Epithelial cell of esophagus (primary cell): ENCODE measurements around the gene DUSP2.

Experiments used
- DNase-seq: peaks from one replicate; pipeline ENCODE4 v3.0.0; 2010; ENCODE audit warnings: low read depth
- H3K4me3 ChIP-seq: 2 replicates; pipeline ENCODE4 v1.5.1; 2011; ENCODE audit warnings: mild to moderate bottlenecking, low read length, control low read depth
- TF ChIP-seq, protein P1 (sequence below): IDR thresholded peaks from 2 replicates; pipeline ENCODE4 v1.5.1; 2011; ENCODE audit warnings: low read depth, mild to moderate bottlenecking, low read length, control low read depth, inconsistent platforms; ENCODE audit not compliant: insufficient read depth; ENCODE audit errors: missing control alignments

Gene DUSP2

DNA sequence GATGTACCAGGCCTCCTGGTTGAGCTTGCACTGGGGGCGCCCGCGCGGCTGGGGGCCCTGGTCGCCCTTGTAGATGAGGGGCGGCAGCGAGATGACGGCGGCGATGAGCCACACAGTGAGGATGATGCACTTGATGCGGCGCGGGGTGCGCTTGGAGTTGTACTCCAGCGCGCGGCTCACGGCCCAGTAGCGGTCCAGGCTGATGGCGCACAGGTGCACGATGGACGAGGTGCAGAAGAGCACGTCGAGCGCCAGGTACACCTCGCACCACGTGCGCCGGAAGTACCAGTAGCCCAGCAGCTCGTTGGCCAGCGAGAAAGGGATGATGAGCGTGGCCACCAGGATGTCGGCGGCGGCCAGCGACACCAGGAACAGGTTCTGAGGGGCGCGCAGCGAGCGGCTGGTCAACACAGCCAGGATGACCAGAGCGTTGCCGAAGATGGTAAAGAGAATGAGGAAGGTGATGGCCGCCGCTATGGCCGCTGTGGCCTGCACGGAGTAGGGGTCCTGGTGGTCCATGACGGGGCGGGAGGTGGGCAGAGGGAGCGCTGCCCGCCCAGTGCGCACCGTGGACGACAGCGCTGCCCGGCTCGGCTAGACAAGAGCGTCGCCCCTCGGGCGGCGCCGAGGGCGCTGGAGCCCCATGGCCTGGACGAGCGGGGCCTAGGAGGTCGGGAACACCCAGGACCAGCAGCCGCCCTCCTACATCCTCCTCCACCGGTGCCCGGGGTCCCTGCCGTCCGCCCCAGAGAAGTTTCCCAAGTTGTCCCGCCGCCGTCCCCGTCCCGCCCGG lies 29.4 kb downstream of the DUSP2 start:
- DNase-seq: no peak
- H3K4me3 ChIP-seq: no peak overlapping the region

DNA sequence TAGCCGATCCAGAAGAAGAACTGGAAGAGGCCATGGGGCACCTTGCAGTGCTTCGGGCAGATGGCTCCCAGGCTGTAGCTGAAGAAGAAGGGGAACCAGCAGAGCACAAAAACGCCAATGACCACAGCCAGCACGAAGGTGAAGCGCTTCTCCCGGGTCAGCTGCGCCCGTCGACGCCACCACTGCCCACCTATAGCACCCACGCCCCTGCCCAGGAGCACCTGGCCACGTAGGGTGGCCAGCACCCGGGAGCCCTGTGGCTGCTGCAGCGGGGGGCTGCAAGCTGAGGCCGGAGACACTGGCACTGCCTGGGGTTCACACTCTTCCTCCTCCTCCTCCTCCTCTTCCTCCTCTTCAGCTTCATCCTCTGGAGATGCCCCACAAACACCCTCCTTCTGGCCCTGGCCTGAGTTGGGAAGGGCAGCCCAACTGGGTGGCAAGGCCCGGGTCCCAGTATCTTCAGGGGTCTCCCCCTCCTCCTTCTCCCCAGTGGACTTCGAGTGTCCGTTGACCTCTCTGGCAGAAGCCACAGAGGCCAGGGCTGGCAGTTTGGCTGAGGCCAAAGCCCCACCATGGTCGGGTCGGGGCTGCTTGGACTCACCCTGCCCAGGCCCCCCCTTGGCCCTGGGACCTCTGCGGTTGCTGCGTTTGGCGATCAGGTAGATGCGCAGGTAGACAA lies 30.2 kb downstream of the DUSP2 start:
- no peak for DNase-seq
- no peak overlapping the region for H3K4me3 ChIP-seq
- TF ChIP-seq, protein P1, sequence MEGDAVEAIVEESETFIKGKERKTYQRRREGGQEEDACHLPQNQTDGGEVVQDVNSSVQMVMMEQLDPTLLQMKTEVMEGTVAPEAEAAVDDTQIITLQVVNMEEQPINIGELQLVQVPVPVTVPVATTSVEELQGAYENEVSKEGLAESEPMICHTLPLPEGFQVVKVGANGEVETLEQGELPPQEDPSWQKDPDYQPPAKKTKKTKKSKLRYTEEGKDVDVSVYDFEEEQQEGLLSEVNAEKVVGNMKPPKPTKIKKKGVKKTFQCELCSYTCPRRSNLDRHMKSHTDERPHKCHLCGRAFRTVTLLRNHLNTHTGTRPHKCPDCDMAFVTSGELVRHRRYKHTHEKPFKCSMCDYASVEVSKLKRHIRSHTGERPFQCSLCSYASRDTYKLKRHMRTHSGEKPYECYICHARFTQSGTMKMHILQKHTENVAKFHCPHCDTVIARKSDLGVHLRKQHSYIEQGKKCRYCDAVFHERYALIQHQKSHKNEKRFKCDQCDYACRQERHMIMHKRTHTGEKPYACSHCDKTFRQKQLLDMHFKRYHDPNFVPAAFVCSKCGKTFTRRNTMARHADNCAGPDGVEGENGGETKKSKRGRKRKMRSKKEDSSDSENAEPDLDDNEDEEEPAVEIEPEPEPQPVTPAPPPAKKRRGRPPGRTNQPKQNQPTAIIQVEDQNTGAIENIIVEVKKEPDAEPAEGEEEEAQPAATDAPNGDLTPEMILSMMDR: no peak

More for the DNA sequence above, 29.4 kb downstream of the DUSP2 start:
- TF ChIP-seq, protein P1: no peak

DNA sequence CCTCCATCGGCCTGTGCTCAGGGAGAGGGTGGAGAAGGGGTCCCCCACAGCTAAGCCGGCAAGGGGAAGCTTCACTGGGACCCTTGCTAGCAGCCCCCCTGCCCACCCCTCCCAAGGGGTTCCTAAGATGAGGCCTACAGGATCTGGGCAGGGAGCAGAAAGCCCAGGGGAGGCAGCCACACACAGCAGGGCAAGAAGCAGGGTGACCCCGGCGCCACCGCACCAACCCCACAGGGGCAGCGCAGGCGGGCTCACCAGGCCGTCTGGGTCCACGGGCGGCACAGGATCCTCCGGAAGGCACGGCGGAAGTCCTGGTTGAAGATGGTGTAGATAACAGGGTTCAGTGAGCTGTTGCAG lies 30.7 kb downstream of the DUSP2 start:
- TF ChIP-seq, protein P1: no peak
- DNase-seq: no peak
- H3K4me3 ChIP-seq: no peak overlapping the region

DNA sequence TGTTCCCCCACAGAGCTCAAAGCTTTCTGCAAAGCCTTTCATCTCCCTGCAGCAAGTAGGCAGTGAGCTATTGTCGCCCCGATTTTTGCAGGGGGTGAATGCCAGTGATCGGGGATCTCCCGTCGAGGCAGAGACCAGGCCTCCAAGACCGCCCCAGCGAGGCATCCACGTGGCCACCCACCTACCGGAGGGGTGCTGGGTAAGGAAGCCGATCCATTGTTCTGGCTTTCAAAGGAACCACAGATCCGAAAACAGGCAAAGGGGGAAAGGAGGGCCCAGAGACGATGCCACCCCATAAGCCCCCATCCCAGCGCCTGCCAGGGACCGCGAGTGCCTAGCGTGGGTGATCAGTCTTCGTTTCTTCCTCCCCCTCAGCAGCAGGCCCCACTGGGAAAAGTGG lies 31.3 kb downstream of the DUSP2 start:
- no peak overlapping the region for H3K4me3 ChIP-seq
- TF ChIP-seq, protein P1: no peak
- DNase-seq: no peak

DNA sequence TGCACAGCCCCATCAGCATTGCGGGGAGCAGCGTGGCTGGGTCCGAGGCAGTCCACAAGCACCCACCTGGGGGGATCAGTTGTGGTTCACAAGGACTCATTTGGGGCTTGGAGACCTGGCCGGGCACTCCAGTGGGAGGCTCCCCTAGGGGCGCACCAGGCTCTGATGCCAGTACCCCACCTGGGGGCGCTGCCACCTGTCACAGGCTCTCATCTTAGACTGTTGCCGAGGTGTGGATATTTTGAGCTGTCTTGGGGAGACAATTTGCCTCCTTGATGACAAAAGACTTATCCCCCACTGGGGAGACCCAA lies 31.9 kb downstream of the DUSP2 start:
- H3K4me3 ChIP-seq: no peak overlapping the region
- TF ChIP-seq, protein P1: no peak
- DNase-seq: no peak

DNA sequence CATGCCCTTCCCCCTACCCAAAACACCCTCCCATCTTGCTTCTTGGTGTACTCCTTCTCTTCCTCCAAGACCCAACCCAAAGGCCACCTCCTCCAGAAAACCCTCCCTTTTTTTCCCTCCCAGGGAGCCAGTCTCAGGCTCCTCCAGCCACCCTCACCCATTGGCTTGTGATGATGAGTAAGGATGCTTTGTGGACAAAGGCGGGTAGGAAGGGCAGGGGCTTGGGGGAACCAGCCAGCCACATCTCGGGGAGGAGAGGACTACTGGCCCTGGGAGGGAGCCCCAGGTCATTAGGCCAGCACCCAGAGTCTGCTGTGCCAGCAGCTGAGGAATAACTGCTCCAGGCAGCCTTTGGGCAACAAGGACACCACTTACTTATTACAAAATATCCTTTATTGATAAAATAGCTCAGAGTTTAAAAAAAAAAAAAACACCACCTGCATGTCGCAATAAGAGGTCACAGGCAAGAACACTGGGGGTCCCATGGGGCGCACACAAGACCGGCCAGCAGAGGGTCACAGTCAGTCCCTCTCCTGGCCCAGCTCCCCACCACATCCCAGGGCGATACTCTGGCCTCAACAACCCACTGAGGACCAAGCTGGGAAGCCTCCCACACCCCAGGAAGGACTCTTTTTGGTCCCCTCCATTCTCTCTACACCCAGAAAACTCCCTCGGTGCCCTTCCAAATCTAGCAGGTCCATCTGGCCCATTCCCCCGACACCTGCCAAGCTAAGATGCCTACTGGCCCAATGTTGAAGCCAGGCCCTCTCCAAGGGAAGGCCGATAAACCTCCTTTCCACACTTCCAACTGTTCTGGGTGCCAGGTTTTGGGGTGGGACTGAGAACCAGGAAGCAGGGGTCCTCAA lies 32.5 kb downstream of the DUSP2 start:
- TF ChIP-seq, protein P1: no peak
- no peak for DNase-seq
- H3K4me3 ChIP-seq: no peak overlapping the region
